Measurements from ENCODE around the gene UBA7.

GRCh38 chr3:49786357-49787181 is 27.2 kb downstream of the UBA7 start, which contains the start of gene IP6K1:
- TF ChIP-seq CTCF (IDR thresholded peaks at IDR 0.05) (peak in 1 of 4 experiments; percentile 19), POLR2A (IDR thresholded peaks at IDR 0.05) (peak; percentile 75 to 88)
